ENCODE measurements around the gene CNPY4.
"Not testable (repeated sequence)": the region's sequence is repeated elsewhere in the genome, so short reads cannot be mapped to it uniquely, and the experiment has no call there.

Gene CNPY4

GRCh38 chr7:100122067-100122466 lies 2.6 kb downstream of the CNPY4 start:
- no peak for DNase-seq

- DNase-seq, result no peak
Observed at GRCh38 chr7:100122568-100122967, 3.1 kb downstream of the CNPY4 start.

- no peak for DNase-seq
Observed at GRCh38 chr7:100124301-100125230, 5.1 kb downstream of the CNPY4 start.

GRCh38 chr7:100126239-100126930 lies 7.0 kb downstream of the CNPY4 start:
- DNase-seq, result no peak

- peak; percentile 93 for DNase-seq
Observed at GRCh38 chr7:100126931-100127865, 7.8 kb downstream of the CNPY4 start, which contains the start of gene MBLAC1. Gene MBLAC1 (plus strand): TSS chr7:100126967. CDS start chr7:100127396, 429 bp downstream.

- peak; percentile 17 for DNase-seq
Observed at GRCh38 chr7:100127866-100128636, 8.6 kb downstream of the CNPY4 start.

GRCh38 chr7:100128637-100128963 lies 9.2 kb downstream of the CNPY4 start:
- no peak for DNase-seq

GRCh38 chr7:100130220-100130607 lies 10.8 kb downstream of the CNPY4 start:
- not testable (repeated sequence) for DNase-seq

GRCh38 chr7:100130608-100131453 lies 11.4 kb downstream of the CNPY4 start:
- DNase-seq, result peak; percentile 86

GRCh38 chr7:100132126-100132525 lies 12.7 kb downstream of the CNPY4 start:
- no peak for DNase-seq

GRCh38 chr7:100132697-100133151 lies 13.3 kb downstream of the CNPY4 start:
- peak; percentile 70 for DNase-seq

- DNase-seq, result no peak
Observed at GRCh38 chr7:100137851-100138760, 18.7 kb downstream of the CNPY4 start.

- no peak for DNase-seq
Observed at GRCh38 chr7:100141555-100141949, 22.1 kb downstream of the CNPY4 start.

- DNase-seq, result no peak
Observed at GRCh38 chr7:100142461-100142860, 23.0 kb downstream of the CNPY4 start.

GRCh38 chr7:100146350-100146749 lies 26.9 kb downstream of the CNPY4 start:
- not testable (repeated sequence) for DNase-seq

GRCh38 chr7:100147278-100147677 lies 27.8 kb downstream of the CNPY4 start:
- no peak for DNase-seq

GRCh38 chr7:100148225-100148558 lies 28.8 kb downstream of the CNPY4 start:
- no peak for DNase-seq

GRCh38 chr7:100148559-100149328 lies 29.3 kb downstream of the CNPY4 start, which contains the start of gene LAMTOR4:
Gene LAMTOR4 (plus strand): TSS chr7:100148918. CDS start chr7:100148973, 55 bp downstream.
- peak; percentile 99 for DNase-seq

- no peak for DNase-seq
Observed at GRCh38 chr7:100152404-100152803, 33.0 kb downstream of the CNPY4 start.
